ENCODE measurements around the gene GRAMD1B.

GRAMD1B gene

DNA sequence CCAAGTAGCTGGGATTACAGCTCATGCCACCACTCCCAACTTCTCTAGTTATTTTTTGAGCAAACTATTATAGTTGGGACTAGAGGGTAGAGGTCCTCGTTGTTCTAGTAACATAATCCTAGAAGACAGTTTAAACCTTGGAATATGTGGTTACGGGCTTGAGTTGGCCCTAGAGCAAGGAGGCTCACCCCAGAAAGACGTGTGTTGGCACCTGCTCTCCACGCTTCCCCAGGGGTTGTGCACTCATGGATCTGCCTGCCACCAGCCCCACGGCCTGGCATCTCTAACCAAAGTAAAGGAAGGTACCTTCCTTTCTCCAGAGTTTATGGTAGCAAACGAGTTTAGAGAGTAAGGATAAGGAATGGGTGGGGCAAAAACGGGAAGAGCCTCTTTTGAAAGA, 145.4 kb downstream of the GRAMD1B start:
- DNase-seq: no peak
- H3K4me1 ChIP-seq: no peaks in the 10 kb centered on the region; the same call in 1 of the 2 replicates
- no peaks in the 10 kb centered on the region for H3K27me3 ChIP-seq
- no peaks in the 10 kb centered on the region for H3K36me3 ChIP-seq
- H3K9me3 ChIP-seq: no peaks in the 10 kb centered on the region
- TF ChIP-seq, protein P1, sequence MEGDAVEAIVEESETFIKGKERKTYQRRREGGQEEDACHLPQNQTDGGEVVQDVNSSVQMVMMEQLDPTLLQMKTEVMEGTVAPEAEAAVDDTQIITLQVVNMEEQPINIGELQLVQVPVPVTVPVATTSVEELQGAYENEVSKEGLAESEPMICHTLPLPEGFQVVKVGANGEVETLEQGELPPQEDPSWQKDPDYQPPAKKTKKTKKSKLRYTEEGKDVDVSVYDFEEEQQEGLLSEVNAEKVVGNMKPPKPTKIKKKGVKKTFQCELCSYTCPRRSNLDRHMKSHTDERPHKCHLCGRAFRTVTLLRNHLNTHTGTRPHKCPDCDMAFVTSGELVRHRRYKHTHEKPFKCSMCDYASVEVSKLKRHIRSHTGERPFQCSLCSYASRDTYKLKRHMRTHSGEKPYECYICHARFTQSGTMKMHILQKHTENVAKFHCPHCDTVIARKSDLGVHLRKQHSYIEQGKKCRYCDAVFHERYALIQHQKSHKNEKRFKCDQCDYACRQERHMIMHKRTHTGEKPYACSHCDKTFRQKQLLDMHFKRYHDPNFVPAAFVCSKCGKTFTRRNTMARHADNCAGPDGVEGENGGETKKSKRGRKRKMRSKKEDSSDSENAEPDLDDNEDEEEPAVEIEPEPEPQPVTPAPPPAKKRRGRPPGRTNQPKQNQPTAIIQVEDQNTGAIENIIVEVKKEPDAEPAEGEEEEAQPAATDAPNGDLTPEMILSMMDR (IDR thresholded peaks at IDR 0.05; ENCODE audit: low read depth, low read length): no peak
- no peak overlapping the region for H3K4me3 ChIP-seq (ENCODE audit: low read depth, low read length)

- Histone ChIP-seq H3K4me1 (no peaks in the 10 kb centered on the region; the same call in 1 of the 2 replicates), H3K4me3 (ENCODE audit: low read depth, low read length) (no peak overlapping the region), H3K36me3 (no peaks in the 10 kb centered on the region), H3K27me3 (no peaks in the 10 kb centered on the region), H3K9me3 (no peaks in the 10 kb centered on the region)
- TF ChIP-seq, protein P1 (IDR thresholded peaks at IDR 0.05; ENCODE audit: low read depth, low read length): no peak
- DNase-seq: no peak
Observed at GRCh38 chr11:123576082-123576481, 146.0 kb downstream of the GRAMD1B start.

DNA sequence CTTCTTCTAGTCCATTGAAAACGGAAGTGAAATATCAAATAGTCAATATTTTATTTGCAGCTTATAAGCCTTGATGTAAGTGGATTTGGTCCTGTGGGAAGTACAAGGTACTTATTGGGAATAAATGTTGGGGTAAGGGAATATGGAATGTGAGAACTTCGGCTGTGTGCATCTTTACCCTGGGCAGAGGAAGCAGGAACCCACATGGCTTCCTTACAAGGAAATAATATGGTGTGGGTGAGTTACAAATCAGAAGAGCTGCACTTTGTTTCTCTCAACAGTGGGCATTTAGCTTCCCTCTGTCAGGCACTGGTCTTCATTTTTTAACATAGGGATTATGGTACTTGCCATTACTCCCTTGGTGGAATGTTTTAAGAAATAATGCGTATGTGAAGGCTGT, 146.4 kb downstream of the GRAMD1B start:
- Histone ChIP-seq H3K4me1 (no peaks in the 10 kb centered on the region; the same call in 1 of the 2 replicates), H3K27me3 (no peaks in the 10 kb centered on the region), H3K36me3 (0 out of 2 replicates have a peak, but pooled peaks cover 2% of the 10 kb centered on the region), H3K4me3 (ENCODE audit: low read depth, low read length) (no peak overlapping the region), H3K9me3 (no peaks in the 10 kb centered on the region)
- TF ChIP-seq, protein P1 (IDR thresholded peaks at IDR 0.05; ENCODE audit: low read depth, low read length): no peak
- DNase-seq: no peak

- peak; percentile 87 for DNase-seq
- no peaks in the 10 kb centered on the region for H3K27me3 ChIP-seq
- no peak overlapping the region for H3K4me3 ChIP-seq (ENCODE audit: low read depth, low read length)
- no peaks in the 10 kb centered on the region for H3K9me3 ChIP-seq
- 0 out of 2 replicates have a peak, but pooled peaks cover 2% of the 10 kb centered on the region for H3K36me3 ChIP-seq
- H3K4me1 ChIP-seq: no peaks in the 10 kb centered on the region; the same call in 1 of the 2 replicates
- TF ChIP-seq, protein P1 (IDR thresholded peaks at IDR 0.05; ENCODE audit: low read depth, low read length): peak; percentile 93
Observed at GRCh38 chr11:123577081-123577598, 147.1 kb downstream of the GRAMD1B start.

- no peaks in the 10 kb centered on the region for H3K9me3 ChIP-seq
- no peaks in the 10 kb centered on the region; the same call in 1 of the 2 replicates for H3K4me1 ChIP-seq
- 0 out of 2 replicates have a peak, but pooled peaks cover 2% of the 10 kb centered on the region for H3K36me3 ChIP-seq
- TF ChIP-seq, protein P1 (IDR thresholded peaks at IDR 0.05; ENCODE audit: low read depth, low read length): no peak
- no peak for DNase-seq
- H3K4me3 ChIP-seq (ENCODE audit: low read depth, low read length): no peak overlapping the region
- no peaks in the 10 kb centered on the region for H3K27me3 ChIP-seq
Observed at GRCh38 chr11:123578778-123579481, 148.9 kb downstream of the GRAMD1B start.

- Histone ChIP-seq H3K27me3 (no peaks in the 10 kb centered on the region), H3K4me3 (ENCODE audit: low read depth, low read length) (no peak overlapping the region), H3K9me3 (no peaks in the 10 kb centered on the region), H3K4me1 (no peaks in the 10 kb centered on the region; the same call in 1 of the 2 replicates), H3K36me3 (0 out of 2 replicates have a peak, but pooled peaks cover 2% of the 10 kb centered on the region)
- TF ChIP-seq, protein P1 (IDR thresholded peaks at IDR 0.05; ENCODE audit: low read depth, low read length): no peak
- no peak for DNase-seq
Observed at GRCh38 chr11:123579482-123579812, 149.4 kb downstream of the GRAMD1B start.
